Smooth muscle cell (in vitro differentiated cells): ENCODE data around the gene SCN8A. TPM values are rescaled to one million over a fixed set of nuclear protein-coding genes. Genes with fewer than 3 reads are reported as not detected.
"Not testable (repeated sequence)": the region's sequence is repeated elsewhere in the genome, so short reads cannot be mapped to it uniquely, and the experiment has no call there.

Experiments
- DNase-seq: peaks from one replicate; lab custom pipeline; 2025; ENCODE audit not compliant: unreplicated experiment; lab: John Stamatoyannopoulos, UW
- H2AFZ ChIP-seq: fragments of 200-600 bp; sonication (generic); 2 replicates; pipeline ENCODE4 v1.6.0; 2016; ENCODE audit warnings: antibody characterized with exemption, low read depth, mild to moderate bottlenecking
- H3F3A ChIP-seq: fragments of 200-600 bp; sonication (generic); 2 replicates; pipeline ENCODE4 v1.6.0; 2017; ENCODE audit warnings: antibody characterized with exemption, low read depth
- H3K27ac ChIP-seq: fragments of 200-600 bp; sonication (generic); 2 replicates; pipeline ENCODE4 v1.5.1; 2016; ENCODE audit warnings: low read depth, mild to moderate bottlenecking
- H3K27me3 ChIP-seq: fragments of 200-600 bp; sonication (generic); 2 replicates; pipeline ENCODE4 v1.6.1; 2016; ENCODE audit warnings: low read depth, mild to moderate bottlenecking
- H3K36me3 ChIP-seq: fragments of 200-600 bp; sonication (generic); 2 replicates; pipeline ENCODE4 v1.5.1; 2016; ENCODE audit warnings: low read depth
- H3K4me1 ChIP-seq: fragments of 200-600 bp; sonication (generic); 2 replicates; pipeline ENCODE4 v1.5.1; 2016; ENCODE audit warnings: low read depth
- H3K4me2 ChIP-seq: fragments of 200-600 bp; sonication (generic); 2 replicates; pipeline ENCODE4 v1.6.0; 2016; ENCODE audit warnings: mild to moderate bottlenecking
- H3K4me3 ChIP-seq: fragments of 200-600 bp; sonication (generic); 2 replicates; pipeline ENCODE4 v1.5.1; 2016; ENCODE audit warnings: mild to moderate bottlenecking
- H3K79me2 ChIP-seq: fragments of 200-600 bp; sonication (generic); 2 replicates; pipeline ENCODE4 v1.6.0; 2016; ENCODE audit warnings: low read depth, mild to moderate bottlenecking
- H3K9ac ChIP-seq: fragments of 200-600 bp; sonication (generic); 2 replicates; pipeline ENCODE4 v1.6.0; 2016; ENCODE audit warnings: low read depth
- H3K9me3 ChIP-seq: fragments of 200-600 bp; sonication (generic); replicated peaks from 2 replicates; pipeline ENCODE4 v1.5.1; 2016; ENCODE audit warnings: low read depth
- H4K20me1 ChIP-seq: fragments of 200-600 bp; sonication (generic); 2 replicates; pipeline ENCODE4 v1.6.0; 2016; ENCODE audit warnings: low read depth
- CTCF ChIP-seq: fragments of 200-600 bp; sonication (generic); IDR thresholded peaks from 2 replicates; pipeline ENCODE4 v1.5.1; 2017; ENCODE audit warnings: borderline replicate concordance, mild to moderate bottlenecking, antibody characterized with exemption; ENCODE audit not compliant: insufficient read depth, poor library complexity, severe bottlenecking
- WGBS: methylation state at CpG from one replicate; pipeline ENCODE4 v1.1.7; 2016; ENCODE audit warnings: low lambda C conversion rate; 5-methylcytosine and 5-hydroxymethylcytosine counted together
- polyA plus RNA-seq: library from polyadenylated mRNA; unstranded; fragments of >200 nt; fragmentation: Nextera tagmentation; extraction: Ambion mirVana; gene quantifications from 2 replicates; pipeline ENCODE4 v1.2.1, GENCODE V29; 2016
- total RNA-seq: library from RNA; depleted of rRNA; stranded (reverse); fragments of >200 nt; gene quantifications from 2 replicates; pipeline ENCODE4 v1.2.3, GENCODE V29; 2014

Gene SCN8A
- total and polyA plus RNA-seq, 2 experiments from 2014 or later: 0.38 to 4.5 TPM

GRCh38 chr12:51548241-51548640 lies 42.8 kb upstream of the SCN8A start:
- no peaks in the 10 kb centered on the region for H3K79me2 ChIP-seq
- H3K9me3 ChIP-seq: no peaks in the 10 kb centered on the region
- H2AFZ ChIP-seq: no peak overlapping the region
- H3K27ac ChIP-seq: no peak overlapping the region
- 80% methylated on average over 2 of the region's 2 CpGs for WGBS
- no peak overlapping the region for H3K9ac ChIP-seq
- no peaks in the 10 kb centered on the region for H3F3A ChIP-seq
- no peak overlapping the region for H3K4me3 ChIP-seq
- DNase-seq: no peak
- no peaks in the 10 kb centered on the region for H4K20me1 ChIP-seq
- TF ChIP-seq CTCF: no peak
- H3K4me2 ChIP-seq: no peak overlapping the region
- no peaks in the 10 kb centered on the region for H3K4me1 ChIP-seq
- H3K27me3 ChIP-seq: no peaks in the 10 kb centered on the region
- H3K36me3 ChIP-seq: no peaks in the 10 kb centered on the region

GRCh38 chr12:51549637-51550036 lies 41.4 kb upstream of the SCN8A start:
- Histone ChIP-seq H3K9me3 (no peaks in the 10 kb centered on the region), H3F3A (no peaks in the 10 kb centered on the region), H4K20me1 (no peaks in the 10 kb centered on the region), H3K9ac (no peak overlapping the region), H3K4me1 (no peaks in the 10 kb centered on the region), H3K79me2 (no peaks in the 10 kb centered on the region), H3K4me3 (no peak overlapping the region), H3K36me3 (no peaks in the 10 kb centered on the region), H3K27me3 (no peaks in the 10 kb centered on the region), H3K27ac (no peak overlapping the region), H2AFZ (no peak overlapping the region), H3K4me2 (no peak overlapping the region)
- TF ChIP-seq CTCF: no peak
- no peak for DNase-seq
- 90% methylated on average over 8 of the region's 8 CpGs for WGBS

DNA sequence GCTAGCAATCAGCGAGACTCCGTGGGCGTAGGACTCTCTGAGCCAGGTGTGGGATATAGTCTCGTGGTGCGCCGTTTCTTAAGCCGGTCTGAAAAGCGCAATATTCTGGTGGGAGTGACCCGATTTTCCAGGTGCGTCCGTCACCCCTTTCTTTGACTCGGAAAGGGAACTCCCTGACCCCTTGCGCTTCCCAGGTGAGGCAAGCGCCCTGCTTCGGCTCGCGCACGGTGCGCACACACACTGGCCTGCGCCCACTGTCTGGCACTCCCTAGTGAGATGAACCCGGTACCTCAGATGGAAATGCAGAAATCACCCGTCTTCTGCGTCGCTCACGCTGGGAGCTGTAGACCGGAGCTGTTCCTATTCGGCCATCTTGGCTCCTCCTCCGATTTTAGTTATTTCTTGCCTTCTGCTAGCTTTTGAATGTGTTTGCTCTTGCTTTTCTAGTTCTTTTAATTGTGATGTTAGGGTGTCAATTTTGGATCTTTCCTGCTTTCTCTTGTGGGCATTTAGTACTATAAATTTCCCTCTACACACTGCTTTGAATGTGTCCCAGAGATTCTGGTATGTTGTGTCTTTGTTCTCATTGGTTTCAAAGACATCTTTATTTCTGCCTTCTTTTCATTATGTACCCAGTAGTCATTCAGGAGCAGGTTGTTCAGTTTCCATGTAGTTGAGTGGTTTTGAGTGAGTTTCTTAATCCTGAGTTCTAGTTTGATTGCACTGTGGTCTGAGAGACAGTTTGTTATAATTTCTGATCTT lies 22.6 kb upstream of the SCN8A start:
- H3K4me3 ChIP-seq, H3F3A ChIP-seq, H3K4me1 ChIP-seq, H4K20me1 ChIP-seq, H3K27ac ChIP-seq, H3K27me3 ChIP-seq, H3K79me2 ChIP-seq, H3K36me3 ChIP-seq, DNase-seq, H3K9ac ChIP-seq, H3K9me3 ChIP-seq, H2AFZ ChIP-seq, H3K4me2 ChIP-seq: not testable (repeated sequence)
- WGBS: 57% methylated on average over 11 of the region's 28 CpGs

DNA sequence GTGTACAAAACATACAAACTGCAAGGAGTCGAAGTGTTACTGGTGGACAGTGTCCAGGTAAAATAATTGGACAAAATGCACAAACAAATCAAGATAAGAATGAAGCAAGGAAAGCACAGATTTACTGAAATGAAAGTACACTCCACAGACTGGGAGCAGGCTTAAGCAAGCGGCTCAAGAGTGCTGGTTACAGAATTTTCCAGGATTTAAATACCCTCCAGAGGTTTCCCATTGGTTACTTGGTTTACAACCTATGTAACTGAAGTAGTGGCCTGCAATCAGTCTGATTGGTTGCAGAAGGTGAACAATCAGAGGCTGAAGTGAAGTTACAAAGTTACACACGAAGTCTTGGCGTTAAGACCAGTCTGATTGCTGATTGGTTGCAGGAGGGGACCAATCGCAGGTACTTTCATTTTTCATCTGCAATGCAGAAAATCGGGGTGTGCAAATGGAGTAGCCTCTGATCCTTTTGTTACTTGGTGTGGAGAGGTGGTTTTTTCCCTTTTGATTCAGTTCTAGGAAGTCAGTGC lies 11.6 kb upstream of the SCN8A start:
- no peak overlapping the region for H2AFZ ChIP-seq
- no peak for TF ChIP-seq CTCF
- no peak overlapping the region for H3K4me2 ChIP-seq
- no peaks in the 10 kb centered on the region for H3K27me3 ChIP-seq
- no peaks in the 10 kb centered on the region for H4K20me1 ChIP-seq
- no peaks in the 10 kb centered on the region for H3K79me2 ChIP-seq
- H3F3A ChIP-seq: no peaks in the 10 kb centered on the region
- no peaks in the 10 kb centered on the region for H3K4me1 ChIP-seq
- H3K9ac ChIP-seq: no peak overlapping the region
- no peak overlapping the region for H3K4me3 ChIP-seq
- H3K36me3 ChIP-seq: no peaks in the 10 kb centered on the region
- no peak for DNase-seq
- no peaks in the 10 kb centered on the region for H3K9me3 ChIP-seq
- no peak overlapping the region for H3K27ac ChIP-seq
- 92% methylated on average over 6 of the region's 6 CpGs for WGBS
